ENCODE measurements around the gene PTPRU. TPM values are rescaled to one million over a fixed set of nuclear protein-coding genes. Genes with fewer than 3 reads are reported as not detected.

Gene PTPRU
- total RNA-seq, 1 donor from 2014 or later = 0.24 TPM

DNA sequence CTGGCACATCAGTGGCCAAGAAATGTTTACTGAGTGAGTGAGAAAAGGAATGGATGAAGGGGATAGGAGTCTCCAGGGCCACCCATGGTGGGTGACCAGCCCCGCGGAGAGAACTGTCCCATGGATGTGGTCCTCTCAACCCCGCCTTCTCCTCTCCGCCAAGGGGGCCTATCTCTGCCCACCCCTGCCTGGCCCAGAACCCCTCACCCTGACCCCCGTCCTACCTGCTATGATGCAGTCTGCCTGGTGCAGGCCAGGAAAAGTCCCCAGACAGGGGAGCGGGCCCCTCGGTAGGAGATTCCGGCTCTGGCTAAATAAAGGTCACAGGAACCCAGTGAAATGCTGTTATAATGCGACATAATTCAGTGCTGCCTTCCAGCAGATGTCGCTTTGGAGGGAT, 107.6 kb downstream of the PTPRU start:
- TF ChIP-seq, protein P1, sequence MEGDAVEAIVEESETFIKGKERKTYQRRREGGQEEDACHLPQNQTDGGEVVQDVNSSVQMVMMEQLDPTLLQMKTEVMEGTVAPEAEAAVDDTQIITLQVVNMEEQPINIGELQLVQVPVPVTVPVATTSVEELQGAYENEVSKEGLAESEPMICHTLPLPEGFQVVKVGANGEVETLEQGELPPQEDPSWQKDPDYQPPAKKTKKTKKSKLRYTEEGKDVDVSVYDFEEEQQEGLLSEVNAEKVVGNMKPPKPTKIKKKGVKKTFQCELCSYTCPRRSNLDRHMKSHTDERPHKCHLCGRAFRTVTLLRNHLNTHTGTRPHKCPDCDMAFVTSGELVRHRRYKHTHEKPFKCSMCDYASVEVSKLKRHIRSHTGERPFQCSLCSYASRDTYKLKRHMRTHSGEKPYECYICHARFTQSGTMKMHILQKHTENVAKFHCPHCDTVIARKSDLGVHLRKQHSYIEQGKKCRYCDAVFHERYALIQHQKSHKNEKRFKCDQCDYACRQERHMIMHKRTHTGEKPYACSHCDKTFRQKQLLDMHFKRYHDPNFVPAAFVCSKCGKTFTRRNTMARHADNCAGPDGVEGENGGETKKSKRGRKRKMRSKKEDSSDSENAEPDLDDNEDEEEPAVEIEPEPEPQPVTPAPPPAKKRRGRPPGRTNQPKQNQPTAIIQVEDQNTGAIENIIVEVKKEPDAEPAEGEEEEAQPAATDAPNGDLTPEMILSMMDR (IDR thresholded peaks at IDR 0.05) = no peak
- intact Hi-C loops (cut with micrococcal nuclease) = no loop called here
- Mint-ChIP-seq H3K27me3 (peaks cover 28% of the 10 kb centered on the region), H3K4me1 (no peaks in the 10 kb centered on the region), H3K27ac (no peak overlapping the region), H3K9me3 (no peaks in the 10 kb centered on the region), H3K4me3 (no peak overlapping the region), H3K36me3 (ENCODE audit: low read depth) (no peaks in the 10 kb centered on the region)
- CTCF ChIA-PET = no interaction called here
- no peak for DNase-seq
- POLR2A ChIA-PET = no interaction called here
- no peak for ATAC-seq (ENCODE audit: low read depth)

DNA sequence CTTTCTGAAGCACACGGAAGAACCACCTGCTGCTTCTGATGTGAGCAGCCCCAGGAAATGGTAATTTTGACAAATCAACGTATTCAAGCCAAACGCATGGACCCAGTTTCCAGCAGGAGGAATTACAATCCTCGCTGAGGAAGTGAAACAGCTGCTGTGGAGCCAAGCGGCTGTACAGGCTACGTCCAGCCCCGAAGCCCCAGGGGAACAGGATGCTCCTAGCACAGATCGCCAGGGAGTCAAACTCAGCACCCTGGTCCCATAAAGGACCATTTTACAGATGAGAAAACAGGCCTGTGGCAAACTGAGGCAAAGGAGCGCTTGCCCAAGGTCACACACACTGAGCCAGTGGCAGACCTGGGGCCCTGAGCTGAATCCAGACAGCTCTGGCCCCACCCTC, 108.0 kb downstream of the PTPRU start:
- intact Hi-C loops (cut with micrococcal nuclease) = no loop called here
- DNase-seq (no peak), ATAC-seq (ENCODE audit: low read depth) (no peak)
- H3K4me1 Mint-ChIP-seq = no peaks in the 10 kb centered on the region
- ChIA-PET POLR2A (no interaction called here), CTCF (no interaction called here)
- H3K27me3 Mint-ChIP-seq = peaks cover 27% of the 10 kb centered on the region
- no peaks in the 10 kb centered on the region for H3K36me3 Mint-ChIP-seq (ENCODE audit: low read depth)
- TF ChIP-seq, protein P1 (IDR thresholded peaks at IDR 0.05) = no peak
- no peak overlapping the region for H3K27ac Mint-ChIP-seq
- no peak overlapping the region for H3K4me3 Mint-ChIP-seq
- H3K9me3 Mint-ChIP-seq = no peaks in the 10 kb centered on the region

DNA sequence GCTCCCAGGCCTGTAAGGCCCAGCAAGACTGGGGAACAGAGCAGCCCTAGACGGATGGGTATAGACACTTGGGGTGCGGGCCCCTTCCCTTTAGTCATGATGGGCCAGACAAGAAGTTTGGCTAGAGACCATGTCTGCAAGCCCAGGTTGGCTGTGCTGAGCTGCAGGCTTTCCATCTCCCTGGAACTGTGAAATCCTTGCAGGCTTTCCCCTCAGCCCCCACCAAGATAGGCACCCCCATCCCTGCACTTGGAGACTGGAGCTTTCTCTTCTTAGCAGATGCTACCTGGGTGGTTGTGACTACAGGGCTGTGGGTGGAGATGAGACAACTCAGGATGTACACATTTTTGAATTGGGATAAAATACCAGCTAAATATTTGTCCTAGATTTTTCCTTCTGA, 110.3 kb downstream of the PTPRU start:
- no peak overlapping the region for H3K27ac Mint-ChIP-seq
- TF ChIP-seq, protein P1 (IDR thresholded peaks at IDR 0.05) = no peak
- H3K4me1 Mint-ChIP-seq = no peaks in the 10 kb centered on the region
- ChIA-PET POLR2A (no interaction called here), CTCF (no interaction called here)
- intact Hi-C loops (cut with micrococcal nuclease) = no loop called here
- H3K4me3 Mint-ChIP-seq = no peak overlapping the region
- no peak for DNase-seq
- no peaks in the 10 kb centered on the region for H3K9me3 Mint-ChIP-seq
- H3K27me3 Mint-ChIP-seq = peaks cover 32% of the 10 kb centered on the region
- no peak for ATAC-seq (ENCODE audit: low read depth)
- no peaks in the 10 kb centered on the region for H3K36me3 Mint-ChIP-seq (ENCODE audit: low read depth)

DNA sequence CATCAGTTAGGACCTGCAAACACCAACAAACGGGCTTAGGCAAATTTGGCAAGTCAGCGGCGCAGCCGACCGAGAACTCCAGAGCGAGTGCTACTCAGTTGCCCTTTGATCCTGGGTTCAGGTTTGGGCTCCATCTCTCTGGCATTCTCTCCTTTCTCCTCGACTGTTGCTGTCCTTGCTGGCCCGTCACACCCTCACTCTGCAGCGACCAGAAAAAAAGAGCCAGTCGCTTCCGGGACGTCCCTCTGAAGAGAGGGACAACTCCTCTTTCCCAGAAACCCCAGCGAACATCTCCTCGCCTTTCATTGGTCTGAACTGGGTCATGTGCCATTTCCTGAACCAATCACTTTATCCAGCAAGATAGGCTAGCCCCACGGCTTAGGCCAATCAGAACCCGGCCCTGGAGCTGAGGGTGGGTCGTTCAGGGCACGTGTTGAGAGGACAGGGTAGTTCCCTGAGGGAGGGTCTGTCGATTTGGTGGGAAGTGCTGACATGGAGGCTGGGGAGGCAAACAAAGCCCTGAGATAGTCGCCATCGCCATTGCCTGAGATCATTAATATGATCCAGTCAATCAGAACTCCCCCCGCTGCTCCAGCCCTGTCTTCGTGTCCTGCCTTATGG, 113.7 kb downstream of the PTPRU start:
- H3K36me3 Mint-ChIP-seq (ENCODE audit: low read depth) = no peaks in the 10 kb centered on the region
- H3K27ac Mint-ChIP-seq = no peak overlapping the region
- no peak overlapping the region for H3K4me3 Mint-ChIP-seq
- DNase-seq (no peak), ATAC-seq (ENCODE audit: low read depth) (no peak)
- H3K9me3 Mint-ChIP-seq = no peaks in the 10 kb centered on the region
- ChIA-PET POLR2A (no interaction called here), CTCF (no interaction called here)
- peaks cover 32% of the 10 kb centered on the region for H3K27me3 Mint-ChIP-seq
- H3K4me1 Mint-ChIP-seq = no peaks in the 10 kb centered on the region
- intact Hi-C loops (cut with micrococcal nuclease) = no loop called here
- TF ChIP-seq, protein P1 (IDR thresholded peaks at IDR 0.05) = no peak

DNA sequence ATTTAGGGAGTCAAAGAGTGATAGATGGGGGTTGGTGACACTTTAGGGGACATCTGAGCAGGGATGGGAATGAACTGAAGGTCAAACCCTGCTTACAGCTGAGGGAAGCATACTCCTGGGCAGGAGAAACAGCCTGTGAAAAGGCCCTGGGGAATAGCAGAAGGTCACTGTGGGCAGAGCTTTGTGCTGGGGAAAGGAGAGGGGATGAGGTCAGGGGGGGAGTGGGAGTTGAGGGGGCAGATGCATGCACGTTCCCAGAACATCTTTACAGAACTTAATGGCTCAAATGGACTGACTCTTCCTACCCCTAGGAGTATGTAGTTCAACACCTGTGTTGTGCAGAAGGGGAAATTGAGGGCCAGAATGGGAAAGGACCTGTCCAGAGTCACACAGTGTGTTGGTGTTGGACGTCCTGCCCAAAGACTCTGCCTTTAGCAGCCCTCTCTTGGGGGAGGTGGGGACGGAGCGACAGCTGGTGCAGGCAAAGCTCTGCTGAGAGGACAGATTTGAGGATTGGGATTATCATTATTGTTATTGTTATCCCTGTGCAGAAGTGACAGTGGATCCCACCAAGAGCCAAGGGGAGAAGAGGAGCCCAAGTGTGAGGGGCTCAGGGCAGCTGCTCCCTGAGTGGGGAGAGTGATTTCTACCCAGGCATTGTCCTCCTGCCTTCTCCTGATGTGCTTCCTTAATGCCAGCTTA, 116.5 kb downstream of the PTPRU start:
- intact Hi-C loops (cut with micrococcal nuclease) = no loop called here
- Mint-ChIP-seq H3K4me3 (no peak overlapping the region), H3K4me1 (no peaks in the 10 kb centered on the region), H3K9me3 (no peaks in the 10 kb centered on the region), H3K36me3 (ENCODE audit: low read depth) (no peaks in the 10 kb centered on the region), H3K27me3 (peaks cover 29% of the 10 kb centered on the region), H3K27ac (no peak overlapping the region)
- TF ChIP-seq, protein P1 (IDR thresholded peaks at IDR 0.05) = no peak
- ChIA-PET POLR2A (no interaction called here), CTCF (no interaction called here)
- DNase-seq (no peak), ATAC-seq (ENCODE audit: low read depth) (no peak)

Data from activated B cell treated with CpG ODN at 0.5 μM for 24 hours (primary cell).